GM19455 (cell line): Measurements from ENCODE around the gene GORASP1.
A peak's percentile ranks its signal among the peaks of the same experiment; 100 is the strongest.

ENCODE experiments used
- ATAC-seq: cut with Tn5 transposase; IDR thresholded peaks from one replicate; pipeline ENCODE4 v1.9.1; 2021; ENCODE audit not compliant: unreplicated experiment

The GORASP1 gene

GRCh38 chr3:39103791-39104552 is 3.5 kb downstream of the GORASP1 start:
- ATAC-seq: no peak

- ATAC-seq: no peak
Observed at GRCh38 chr3:39103324-39103693, 4.1 kb downstream of the GORASP1 start.

GRCh38 chr3:39102504-39103323 is 4.7 kb downstream of the GORASP1 start:
- ATAC-seq: no peak

GRCh38 chr3:39101022-39101689 is 6.3 kb downstream of the GORASP1 start:
- ATAC-seq: peak; percentile 64

- no peak for ATAC-seq
Observed at GRCh38 chr3:39100500-39100886, 6.9 kb downstream of the GORASP1 start.

GRCh38 chr3:39099738-39100499 is 7.5 kb downstream of the GORASP1 start:
- ATAC-seq: no peak

- no peak for ATAC-seq
Observed at GRCh38 chr3:39099242-39099641, 8.2 kb downstream of the GORASP1 start.

- no peak for ATAC-seq
Observed at GRCh38 chr3:39098473-39099000, 8.9 kb downstream of the GORASP1 start.

- no peak for ATAC-seq
Observed at GRCh38 chr3:39097716-39098472, 9.5 kb downstream of the GORASP1 start.

GRCh38 chr3:39096775-39097174 is 10.7 kb downstream of the GORASP1 start:
- ATAC-seq: no peak

- ATAC-seq: no peak
Observed at GRCh38 chr3:39095778-39096177, 11.6 kb downstream of the GORASP1 start.

- ATAC-seq: no peak
Observed at GRCh38 chr3:39094851-39095677, 12.4 kb downstream of the GORASP1 start.

- no peak for ATAC-seq
Observed at GRCh38 chr3:39090922-39091321, 16.5 kb downstream of the GORASP1 start.

- no peak for ATAC-seq
Observed at GRCh38 chr3:39088889-39089288, 18.5 kb downstream of the GORASP1 start.

- ATAC-seq: no peak
Observed at GRCh38 chr3:39088456-39088855, 19.0 kb downstream of the GORASP1 start.

GRCh38 chr3:39086144-39086543 is 21.3 kb downstream of the GORASP1 start:
- no peak for ATAC-seq

GRCh38 chr3:39082666-39083313 is 24.6 kb downstream of the GORASP1 start:
- ATAC-seq: no peak

- ATAC-seq: no peak
Observed at GRCh38 chr3:39080026-39080425, 27.4 kb downstream of the GORASP1 start.

GRCh38 chr3:39079530-39079929 is 27.9 kb downstream of the GORASP1 start:
- no peak for ATAC-seq
